ENCODE results near the gene GP9.

DNA sequence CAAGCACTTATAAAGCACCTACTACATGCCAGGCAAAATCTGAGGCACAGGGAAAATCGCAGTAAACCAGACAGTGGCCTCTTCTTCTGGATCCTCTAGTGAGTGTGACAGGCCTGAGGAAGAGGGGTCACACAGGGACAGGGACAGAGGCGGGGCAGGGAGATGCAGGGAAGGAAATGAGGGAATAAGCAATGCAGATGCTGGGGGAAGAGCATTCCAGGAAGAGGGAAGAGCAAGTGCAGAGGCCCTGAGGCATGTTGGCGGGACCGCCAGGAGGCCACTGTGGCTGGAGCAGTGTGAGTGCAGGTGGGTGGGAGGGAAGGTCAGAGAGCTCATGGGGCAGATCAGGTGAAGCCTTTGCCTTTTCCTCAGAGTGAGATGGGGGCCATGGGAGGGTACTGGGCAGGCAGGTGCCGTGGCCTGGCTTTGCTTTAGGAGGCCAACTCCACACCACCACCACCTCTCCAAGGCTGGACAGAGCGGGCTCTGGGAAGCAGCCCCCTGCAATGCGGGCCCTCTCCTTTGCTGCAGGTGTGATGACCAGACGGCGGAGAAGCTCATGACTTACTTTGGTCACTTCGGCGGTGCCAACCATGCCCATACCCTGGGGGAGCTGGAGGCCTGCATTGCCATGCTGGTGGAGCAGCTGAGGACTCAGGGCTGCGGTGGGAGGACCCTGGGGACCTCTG is 26.8 kb upstream of the GP9 start:
- TF ChIP-seq CTCF (IDR thresholded peaks at IDR 0.05), result no peak
- no peak for TF ChIP-seq POLR2A (IDR thresholded peaks at IDR 0.05)

Data from suprapubic skin (tissue), 3 donors.